ENCODE measurements around the gene NARF.

Gene NARF

GRCh38 chr17:82463925-82464566 is 5.5 kb downstream of the NARF start:
- no peak for TF ChIP-seq ZNF274 (IDR thresholded peaks at IDR 0.05; ENCODE audit: low read depth, low read length)
- H3K4me3 ChIP-seq (ENCODE audit: low read length): no peak overlapping the region

GRCh38 chr17:82464567-82464929 is 6.0 kb downstream of the NARF start:
- H3K4me3 ChIP-seq (ENCODE audit: low read length): no peak overlapping the region
- TF ChIP-seq ZNF274 (IDR thresholded peaks at IDR 0.05; ENCODE audit: low read depth, low read length): no peak

GRCh38 chr17:82465023-82465603 is 6.6 kb downstream of the NARF start:
- TF ChIP-seq ZNF274 (IDR thresholded peaks at IDR 0.05; ENCODE audit: low read depth, low read length): no peak
- H3K4me3 ChIP-seq (ENCODE audit: low read length): no peak overlapping the region

GRCh38 chr17:82468692-82469091 is 10.2 kb downstream of the NARF start:
- no peak for TF ChIP-seq ZNF274 (IDR thresholded peaks at IDR 0.05; ENCODE audit: low read depth, low read length)
- no peak overlapping the region for H3K4me3 ChIP-seq (ENCODE audit: low read length)

GRCh38 chr17:82470065-82470464 is 11.5 kb downstream of the NARF start:
- no peak for TF ChIP-seq ZNF274 (IDR thresholded peaks at IDR 0.05; ENCODE audit: low read depth, low read length)
- H3K4me3 ChIP-seq (ENCODE audit: low read length): no peak overlapping the region

GRCh38 chr17:82474223-82475010 is 15.9 kb downstream of the NARF start:
- TF ChIP-seq ZNF274 (IDR thresholded peaks at IDR 0.05; ENCODE audit: low read depth, low read length): no peak
- no peak overlapping the region for H3K4me3 ChIP-seq (ENCODE audit: low read length)

- H3K4me3 ChIP-seq (ENCODE audit: low read length): no peak overlapping the region
- TF ChIP-seq ZNF274 (IDR thresholded peaks at IDR 0.05; ENCODE audit: low read depth, low read length): no peak
Observed at GRCh38 chr17:82475458-82475857, 16.9 kb downstream of the NARF start.

- TF ChIP-seq ZNF274 (IDR thresholded peaks at IDR 0.05; ENCODE audit: low read depth, low read length): no peak
- no peak overlapping the region for H3K4me3 ChIP-seq (ENCODE audit: low read length)
Observed at GRCh38 chr17:82477934-82478333, 19.4 kb downstream of the NARF start.

- no peak overlapping the region for H3K4me3 ChIP-seq (ENCODE audit: low read length)
- TF ChIP-seq ZNF274 (IDR thresholded peaks at IDR 0.05; ENCODE audit: low read depth, low read length): no peak
Observed at GRCh38 chr17:82479602-82480001, 21.1 kb downstream of the NARF start.

- no peak for TF ChIP-seq ZNF274 (IDR thresholded peaks at IDR 0.05; ENCODE audit: low read depth, low read length)
- no peak overlapping the region for H3K4me3 ChIP-seq (ENCODE audit: low read length)
Observed at GRCh38 chr17:82480318-82480717, 21.8 kb downstream of the NARF start.

GRCh38 chr17:82483204-82483660 is 24.7 kb downstream of the NARF start:
- TF ChIP-seq ZNF274 (IDR thresholded peaks at IDR 0.05; ENCODE audit: low read depth, low read length): no peak
- no peak overlapping the region for H3K4me3 ChIP-seq (ENCODE audit: low read length)

- no peak for TF ChIP-seq ZNF274 (IDR thresholded peaks at IDR 0.05; ENCODE audit: low read depth, low read length)
- H3K4me3 ChIP-seq (ENCODE audit: low read length): no peak overlapping the region
Observed at GRCh38 chr17:82483836-82484235, 25.3 kb downstream of the NARF start.

GRCh38 chr17:82486231-82487094 is 27.9 kb downstream of the NARF start:
- no peak overlapping the region for H3K4me3 ChIP-seq (ENCODE audit: low read length)
- TF ChIP-seq ZNF274 (IDR thresholded peaks at IDR 0.05; ENCODE audit: low read depth, low read length): no peak

GRCh38 chr17:82487910-82488309 is 29.4 kb downstream of the NARF start:
- no peak for TF ChIP-seq ZNF274 (IDR thresholded peaks at IDR 0.05; ENCODE audit: low read depth, low read length)
- no peak overlapping the region for H3K4me3 ChIP-seq (ENCODE audit: low read length)

Data from GM08714 (cell line).